HG02943 (cell line): ENCODE data around the gene ANKRD52.

ENCODE experiments used
- ATAC-seq: cut with Tn5 transposase; IDR thresholded peaks from one replicate; pipeline ENCODE4 v1.9.1; 2021; ENCODE audit warnings: mild to moderate bottlenecking, low read depth, moderate library complexity; ENCODE audit not compliant: unreplicated experiment

Gene ANKRD52

DNA sequence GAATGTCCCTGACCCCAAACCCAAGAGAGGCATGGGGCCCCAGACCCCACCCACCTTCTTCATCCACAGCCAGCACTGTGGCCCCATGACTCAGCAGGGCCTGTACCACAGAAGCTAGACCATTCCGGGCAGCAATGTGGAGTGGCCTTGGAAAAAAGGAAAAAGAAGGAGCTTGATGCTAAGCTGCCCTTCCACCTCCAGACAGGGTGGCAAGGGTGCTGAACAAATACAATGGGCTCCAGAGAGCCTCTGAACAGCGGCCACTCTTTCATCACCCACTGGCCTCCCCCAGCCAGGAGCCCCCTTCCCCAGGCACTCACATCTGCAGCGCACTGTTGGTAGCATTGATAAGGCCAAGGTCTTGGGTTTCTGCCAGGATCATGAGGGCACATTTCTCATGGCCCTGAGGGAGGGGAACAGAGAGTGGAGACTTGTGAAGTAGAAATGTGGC, 14.4 kb downstream of the ANKRD52 start:
- no peak for ATAC-seq

DNA sequence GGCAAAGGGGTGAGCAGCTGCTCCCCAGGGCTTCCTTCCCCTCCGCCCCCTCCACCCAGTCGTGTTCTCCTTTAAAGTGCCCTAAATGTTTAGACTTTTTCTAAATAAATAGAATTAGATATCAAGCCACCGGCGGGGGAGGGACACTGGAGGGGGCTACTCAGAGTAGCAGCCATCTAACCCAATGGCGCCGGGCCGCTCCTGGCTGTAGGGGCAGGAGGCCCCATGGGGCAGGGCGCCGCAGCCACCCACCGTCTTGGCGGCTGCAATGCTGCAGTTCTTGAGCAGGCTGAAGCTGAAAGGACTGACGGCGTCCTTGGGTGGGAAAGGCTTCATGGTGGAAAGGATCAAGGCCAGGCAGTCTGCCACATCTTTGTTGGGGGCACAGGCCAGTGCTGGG, 15.2 kb downstream of the ANKRD52 start:
- no peak for ATAC-seq

DNA sequence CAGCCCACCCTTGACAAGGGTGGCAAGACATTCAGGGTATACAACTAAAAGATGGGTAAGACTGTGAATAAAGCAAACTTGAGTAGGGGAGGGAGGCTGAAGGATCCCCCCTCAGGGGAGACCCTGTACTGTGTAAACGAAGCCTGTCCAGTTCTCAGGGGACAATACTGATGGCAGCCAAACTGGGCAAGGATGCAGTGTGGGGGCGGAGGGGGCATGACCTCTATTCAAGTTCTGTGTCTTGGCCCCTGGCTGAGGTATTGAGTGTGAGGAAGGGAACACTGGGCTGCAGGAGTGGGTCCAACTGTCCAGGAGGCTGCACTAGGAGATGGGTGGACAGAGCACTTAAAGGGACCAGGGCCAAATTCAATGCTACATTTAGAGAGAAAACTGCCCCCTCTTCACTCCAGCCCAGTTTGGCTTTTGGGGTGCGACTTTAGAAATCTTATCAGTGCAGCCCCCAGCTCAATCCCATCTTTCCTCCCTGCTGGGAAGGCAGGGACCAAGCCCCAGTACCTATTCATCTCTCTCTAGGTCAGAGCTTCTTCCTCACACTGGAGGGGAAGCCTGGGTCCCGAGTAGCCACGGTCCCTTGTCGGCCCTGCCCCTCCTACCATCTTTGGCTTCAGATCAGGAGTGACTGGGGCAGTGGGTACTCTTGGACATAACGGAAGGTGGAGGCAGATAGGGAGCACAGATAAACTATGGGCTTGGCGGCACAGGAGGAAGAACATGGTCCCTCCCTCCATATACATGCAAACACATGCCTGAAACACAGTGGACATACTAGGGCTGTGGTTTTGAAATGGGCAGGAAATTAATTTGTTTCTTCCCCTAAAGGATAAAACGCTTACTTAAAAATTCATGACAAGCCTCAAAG, 16.5 kb downstream of the ANKRD52 start:
- no peak for ATAC-seq

DNA sequence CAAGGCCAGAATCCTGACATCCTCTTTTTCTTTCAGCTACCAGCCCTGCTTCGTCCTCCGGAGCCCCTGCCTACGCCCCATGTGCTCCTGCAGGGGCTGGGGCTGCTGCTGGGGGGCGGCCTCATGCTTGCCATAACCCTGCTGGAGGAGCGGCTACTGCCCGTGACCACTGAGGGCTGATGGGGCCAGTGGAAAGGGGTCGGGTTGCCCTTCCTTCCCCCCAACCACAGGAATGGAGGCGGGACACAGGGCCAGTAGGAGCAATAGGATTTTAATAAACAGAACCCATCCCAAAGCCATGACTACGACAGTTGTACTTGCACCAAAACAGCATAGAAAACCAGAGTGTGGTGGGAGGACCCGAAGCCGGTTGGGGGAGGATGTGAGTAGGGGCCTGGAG, 20.6 kb downstream of the ANKRD52 start:
- no peak for ATAC-seq

DNA sequence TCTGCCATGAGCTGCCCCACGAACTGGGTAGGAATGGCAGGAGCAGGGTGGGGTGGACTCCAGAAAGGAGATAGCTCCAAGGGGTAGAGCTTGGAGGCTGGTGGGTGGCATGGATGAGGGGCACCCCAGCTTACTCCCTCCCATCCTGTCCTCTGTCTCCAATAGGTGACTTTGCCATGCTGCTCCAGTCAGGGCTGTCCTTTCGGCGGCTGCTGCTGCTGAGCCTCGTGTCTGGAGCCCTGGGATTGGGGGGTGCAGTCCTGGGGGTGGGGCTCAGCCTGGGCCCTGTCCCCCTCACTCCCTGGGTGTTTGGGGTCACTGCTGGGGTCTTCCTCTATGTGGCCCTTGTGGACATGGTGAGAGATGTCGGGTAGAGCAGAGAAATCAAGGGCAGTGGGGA, 21.2 kb downstream of the ANKRD52 start:
- no peak for ATAC-seq

DNA sequence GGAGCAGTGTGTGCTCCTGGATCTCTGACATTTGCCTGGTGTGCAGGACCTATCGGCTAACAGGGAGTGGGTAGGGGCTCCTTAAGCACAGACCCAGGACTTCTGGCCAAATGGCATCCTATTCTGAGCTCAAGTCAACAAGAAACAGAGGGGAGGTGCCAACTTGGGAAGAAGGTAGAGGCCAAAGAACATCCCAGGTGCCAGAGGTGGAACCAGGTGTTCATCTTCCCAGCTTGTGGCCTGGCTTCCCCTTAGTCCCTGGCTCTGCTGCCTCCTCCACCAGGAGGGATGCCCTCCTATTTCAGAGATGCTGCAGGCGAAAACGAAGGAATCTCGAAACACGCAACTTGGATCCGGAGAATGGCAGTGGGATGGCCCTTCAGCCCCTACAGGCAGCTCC, 22.1 kb downstream of the ANKRD52 start:
- no peak for ATAC-seq

DNA sequence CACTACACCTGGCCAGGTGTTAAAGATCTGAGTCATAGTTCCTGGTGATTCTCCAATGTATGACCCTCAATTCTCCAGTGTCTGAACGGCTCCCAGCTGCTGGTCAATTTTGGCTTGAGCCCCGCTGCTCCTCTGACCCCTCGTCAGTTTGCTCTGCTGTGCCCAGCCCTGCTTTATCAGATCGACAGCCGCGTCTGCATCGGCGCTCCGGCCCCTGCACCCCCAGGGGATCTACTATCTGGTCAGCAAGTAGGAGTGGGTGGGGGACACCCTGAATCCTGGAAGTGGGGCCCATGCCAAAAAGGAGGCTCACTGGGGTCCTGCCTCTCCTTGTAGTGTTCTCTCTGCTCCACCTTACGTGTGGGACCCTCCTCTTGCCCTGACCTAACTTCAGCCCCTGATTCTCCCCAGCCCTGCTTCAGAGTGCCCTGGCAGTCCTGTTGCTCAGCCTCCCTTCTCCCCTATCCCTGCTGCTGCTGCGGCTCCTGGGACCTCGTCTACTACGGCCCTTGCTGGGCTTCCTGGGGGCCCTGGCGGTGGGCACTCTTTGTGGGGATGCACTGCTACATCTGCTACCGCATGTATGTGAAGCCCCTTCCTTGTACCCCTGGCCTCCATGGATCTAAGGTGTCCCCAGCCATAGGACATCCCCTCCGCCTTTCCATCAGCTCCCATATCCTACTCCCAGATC, 23.3 kb downstream of the ANKRD52 start:
- ATAC-seq = no peak

DNA sequence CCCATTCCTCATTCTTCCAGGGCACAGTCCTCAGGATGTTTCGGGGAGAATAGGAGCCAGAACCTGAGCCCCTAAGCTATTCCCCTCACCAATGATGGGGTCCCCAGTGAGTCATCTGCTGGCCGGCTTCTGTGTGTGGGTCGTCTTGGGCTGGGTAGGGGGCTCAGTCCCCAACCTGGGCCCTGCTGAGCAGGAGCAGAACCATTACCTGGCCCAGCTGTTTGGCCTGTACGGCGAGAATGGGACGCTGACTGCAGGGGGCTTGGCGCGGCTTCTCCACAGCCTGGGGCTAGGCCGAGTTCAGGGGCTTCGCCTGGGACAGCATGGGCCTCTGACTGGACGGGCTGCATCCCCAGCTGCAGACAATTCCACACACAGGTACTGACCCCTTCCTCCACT, 27.0 kb downstream of the ANKRD52 start:
- no peak for ATAC-seq

DNA sequence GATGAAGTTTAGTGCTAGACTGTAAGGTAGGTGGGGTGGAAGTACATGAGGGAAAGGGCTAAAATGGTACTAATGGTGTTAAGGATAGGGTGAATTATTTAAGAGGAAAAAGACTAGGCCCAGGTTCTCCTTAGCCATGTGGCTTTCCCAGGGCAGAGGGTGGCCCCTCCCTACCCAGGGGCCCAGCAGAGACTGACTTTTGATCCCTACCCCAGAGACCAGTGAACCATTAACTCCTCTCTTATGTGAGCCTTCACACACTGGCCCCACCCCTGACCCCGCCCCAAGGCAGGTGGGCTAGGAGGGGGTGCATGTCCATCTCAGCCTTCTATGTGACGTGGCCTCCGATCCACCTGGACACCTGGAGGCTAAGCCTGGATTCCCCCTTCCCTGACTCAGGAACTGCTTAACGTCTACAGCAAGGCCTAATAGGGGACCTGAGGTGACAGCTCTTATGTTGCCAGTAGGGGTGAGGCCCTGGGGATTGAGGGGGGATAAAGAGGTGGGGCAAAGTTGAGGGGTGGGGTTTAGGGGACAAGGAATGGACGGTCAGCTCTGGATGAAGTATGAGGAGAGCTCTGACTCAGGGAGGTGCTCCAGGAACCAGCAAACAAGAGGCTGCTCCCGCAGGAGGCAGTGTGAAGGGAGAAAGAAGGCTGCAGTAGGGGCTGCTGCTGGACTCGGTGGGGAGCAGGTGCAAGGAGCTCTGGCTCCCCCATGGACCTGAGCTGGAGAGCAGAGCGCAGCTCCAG, 27.6 kb downstream of the ANKRD52 start:
- ATAC-seq = no peak

DNA sequence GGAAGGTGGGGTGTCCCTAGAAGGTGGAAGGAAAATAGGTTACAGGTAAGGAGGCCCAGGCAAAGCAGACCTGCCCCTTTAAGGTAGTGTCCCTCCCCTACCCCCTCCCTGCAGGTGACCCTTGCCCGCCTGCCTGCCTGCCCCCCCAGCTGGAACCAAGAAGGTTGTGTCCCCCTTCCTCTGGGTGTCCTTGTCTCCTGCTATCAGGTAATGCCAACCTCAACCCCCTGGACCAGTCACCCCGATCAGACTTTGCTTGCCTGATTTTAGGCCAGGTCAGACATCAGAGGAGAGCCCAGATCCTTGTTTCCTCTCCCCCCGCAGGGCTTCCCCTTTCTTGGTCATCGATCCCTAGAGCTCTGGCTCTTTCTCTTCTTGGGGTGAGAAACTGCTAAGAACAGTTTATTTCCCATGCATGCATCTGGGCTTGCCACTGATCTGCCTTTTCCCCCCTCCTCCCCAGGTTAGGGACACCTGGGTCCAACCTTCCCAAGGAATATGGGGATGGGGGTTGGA, 28.2 kb downstream of the ANKRD52 start, which contains the start of gene SLC39A5:
Gene SLC39A5 (plus strand): TSS at position 136 of the 516 bp plus-strand sequence. CDS start 1,224 bp downstream, outside the sequence.
- no peak for ATAC-seq

DNA sequence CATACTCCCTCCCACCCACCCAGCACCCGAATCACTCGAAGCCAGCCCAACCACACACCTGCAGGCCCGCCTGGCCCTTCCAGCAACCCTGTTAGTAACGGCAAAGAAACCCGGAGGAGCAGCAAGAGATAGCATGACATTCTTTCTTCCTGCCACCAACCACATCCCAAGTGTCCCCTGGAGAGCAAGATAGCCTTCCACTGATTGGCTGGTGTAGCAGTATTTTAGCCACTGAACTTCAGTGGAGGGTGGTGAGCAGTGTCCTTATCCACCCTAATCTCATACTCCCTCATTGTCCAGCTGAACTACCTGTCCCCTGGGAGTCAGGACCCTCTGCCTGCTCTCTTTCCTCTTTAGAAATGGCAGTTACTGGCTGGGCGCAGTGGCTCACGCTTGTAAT, 29.1 kb downstream of the ANKRD52 start:
- no peak for ATAC-seq

DNA sequence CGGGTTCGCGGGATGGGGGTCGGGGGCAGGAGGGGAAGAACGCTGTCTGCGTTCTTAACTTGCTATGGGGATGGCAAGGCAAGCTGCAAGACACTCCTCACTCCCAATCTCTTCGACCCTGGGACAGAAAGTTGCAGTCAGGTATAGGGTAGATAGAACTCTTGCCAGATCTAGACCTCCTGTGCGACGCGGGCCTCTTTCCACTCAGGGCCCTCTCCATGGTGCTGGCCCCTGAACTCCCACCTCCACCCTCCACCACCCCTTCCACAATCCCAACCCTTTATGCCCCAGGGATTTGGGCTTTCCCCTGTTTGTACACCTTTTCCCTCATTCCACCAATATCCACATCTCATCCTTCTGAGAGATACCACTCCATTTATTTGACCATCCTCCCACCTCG, 33.2 kb downstream of the ANKRD52 start:
- no peak for ATAC-seq

DNA sequence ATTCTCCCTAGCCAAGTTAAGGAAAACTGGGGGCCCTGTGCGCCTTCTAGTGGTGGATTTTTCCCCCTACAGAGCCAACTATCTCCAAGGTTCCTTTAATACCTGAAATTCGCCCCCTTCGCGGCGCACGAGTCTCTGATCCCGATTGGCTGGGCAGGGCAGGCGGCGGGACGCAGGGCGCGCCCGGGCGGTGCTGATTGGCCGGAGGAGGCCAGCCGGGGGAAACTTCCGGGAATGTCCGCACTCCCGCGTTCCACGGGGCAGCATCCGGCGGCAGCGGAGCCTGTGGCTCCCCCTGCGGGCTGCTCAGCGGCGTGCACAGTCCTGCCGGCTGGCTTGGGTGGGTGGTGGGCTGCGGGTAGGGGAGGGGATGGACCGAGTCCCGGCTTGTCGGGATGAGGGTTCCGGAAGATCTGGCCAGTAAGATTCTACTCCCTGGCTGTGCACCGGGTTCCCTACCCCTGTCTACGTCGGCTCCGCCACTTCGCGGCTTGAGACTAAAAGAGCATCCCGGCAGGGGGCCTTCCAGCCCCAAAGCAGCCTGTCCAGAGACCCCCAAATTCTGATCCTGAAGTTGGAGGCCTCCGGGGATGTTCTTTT, 34.0 kb downstream of the ANKRD52 start, which contains the start of gene NABP2:
Gene NABP2 (plus strand): TSS at position 241 of the 600 bp plus-strand sequence. CDS start 515 bp downstream, outside the sequence.
- peak; percentile 67 for ATAC-seq

DNA sequence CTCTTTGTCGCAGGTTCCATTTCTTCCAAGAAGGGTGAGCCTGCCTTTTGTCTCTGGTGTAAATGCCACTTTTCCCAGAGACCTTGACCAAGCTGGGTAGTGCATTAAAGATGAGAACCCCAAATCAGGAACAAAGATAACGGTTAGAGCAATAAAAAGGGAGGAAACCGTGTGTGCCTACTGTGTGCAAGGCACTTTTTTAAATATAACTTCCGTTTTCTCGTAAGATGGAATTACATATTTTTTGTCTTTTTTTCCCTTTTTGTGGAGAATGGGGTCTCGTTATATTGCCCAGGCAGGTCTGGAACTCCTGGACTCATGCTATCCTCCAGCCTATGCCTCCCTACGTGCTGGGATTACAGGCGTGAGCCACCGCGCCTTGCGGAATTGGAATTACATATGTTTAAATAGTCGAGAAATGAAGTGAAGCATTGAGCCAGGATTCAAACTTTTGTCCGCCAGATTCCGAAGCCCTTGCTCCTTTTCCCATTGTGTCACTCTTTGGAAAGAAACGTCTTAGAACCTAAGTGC, 34.5 kb downstream of the ANKRD52 start:
- no peak for ATAC-seq

DNA sequence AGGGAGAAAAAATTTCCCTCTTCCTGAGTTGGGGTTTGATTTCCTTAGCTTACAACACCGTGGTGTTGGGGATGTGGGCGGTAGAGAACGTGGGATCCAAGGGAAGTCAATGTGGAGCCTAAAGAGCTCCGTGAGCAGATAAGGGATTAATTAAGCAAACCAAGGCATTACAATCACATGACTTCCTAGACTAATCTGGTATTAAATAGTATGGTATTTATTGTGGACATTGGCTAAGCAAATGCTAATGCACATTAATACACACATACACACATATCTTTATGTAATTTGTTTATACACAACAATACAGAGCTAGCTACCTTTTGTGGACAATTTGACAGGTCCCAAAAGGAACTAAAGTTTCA, 35.7 kb downstream of the ANKRD52 start:
- no peak for ATAC-seq

DNA sequence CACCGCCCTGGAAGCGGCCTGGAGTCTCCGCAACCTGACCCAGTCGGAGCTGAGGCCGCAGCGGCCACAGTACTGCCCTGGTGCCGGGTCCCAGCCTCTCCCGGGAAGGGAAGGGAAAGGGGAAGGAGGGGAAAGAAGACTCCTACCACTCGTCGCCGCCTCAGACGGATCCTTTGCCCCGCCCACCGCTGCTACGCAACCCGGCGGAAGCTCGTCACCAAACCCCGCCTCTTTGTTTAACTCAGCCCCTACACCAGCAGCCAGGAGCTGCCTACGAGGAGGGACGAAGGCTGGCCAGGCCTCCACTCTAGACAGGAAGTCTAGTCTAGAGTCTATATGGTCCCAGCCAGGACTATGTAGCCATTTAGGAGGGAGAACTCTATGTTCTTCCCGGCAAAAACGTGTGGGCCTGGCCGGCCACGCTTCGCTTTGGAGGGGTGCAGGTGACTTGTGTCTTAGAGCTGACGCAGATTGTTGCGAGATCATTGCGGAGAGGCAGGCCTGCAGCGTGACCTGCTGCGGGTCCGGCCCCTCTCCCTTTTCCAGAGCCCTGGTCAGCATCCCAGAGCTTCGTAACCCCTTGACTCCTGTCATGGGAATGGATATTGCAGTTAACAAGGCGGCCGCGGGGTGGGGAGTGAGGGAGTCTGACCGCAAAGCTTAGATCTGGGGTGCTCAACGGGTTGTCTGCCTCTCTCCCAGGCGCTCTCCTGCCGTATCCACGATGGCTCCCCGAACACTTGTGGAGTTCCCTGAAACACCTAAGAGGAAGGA, 36.2 kb downstream of the ANKRD52 start, which contains the start of gene RNF41:
Gene RNF41 (minus strand): TSS at position 166 of the 774 bp plus-strand sequence. CDS start 7,875 bp downstream, outside the sequence.
- peak; percentile 72 for ATAC-seq

DNA sequence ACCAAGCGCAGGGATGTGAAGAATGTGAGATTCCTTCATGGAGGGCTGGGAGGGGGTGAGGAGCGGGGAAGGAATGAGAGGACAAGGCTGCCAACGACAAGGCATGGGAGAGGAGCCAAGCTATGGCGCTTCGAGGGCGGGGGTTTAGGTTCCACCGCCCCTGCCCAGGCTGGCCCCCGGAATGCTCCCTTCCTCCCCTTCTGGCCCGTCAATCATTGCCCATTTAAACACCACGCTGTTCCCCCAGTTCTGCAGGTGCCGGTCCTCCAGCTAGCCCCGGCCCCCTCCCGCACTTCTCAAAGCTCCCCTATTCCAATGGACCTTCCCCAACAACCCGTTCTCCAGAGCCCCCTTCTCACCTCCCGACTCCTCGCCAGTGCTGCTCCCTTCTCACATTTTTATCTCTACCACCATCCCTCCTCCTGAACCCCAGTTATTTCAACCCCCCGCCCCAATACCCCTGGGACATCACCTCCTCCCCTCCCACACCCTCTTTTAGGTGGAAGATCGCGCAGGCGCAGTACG, 36.9 kb downstream of the ANKRD52 start:
- peak; percentile 40 for ATAC-seq

DNA sequence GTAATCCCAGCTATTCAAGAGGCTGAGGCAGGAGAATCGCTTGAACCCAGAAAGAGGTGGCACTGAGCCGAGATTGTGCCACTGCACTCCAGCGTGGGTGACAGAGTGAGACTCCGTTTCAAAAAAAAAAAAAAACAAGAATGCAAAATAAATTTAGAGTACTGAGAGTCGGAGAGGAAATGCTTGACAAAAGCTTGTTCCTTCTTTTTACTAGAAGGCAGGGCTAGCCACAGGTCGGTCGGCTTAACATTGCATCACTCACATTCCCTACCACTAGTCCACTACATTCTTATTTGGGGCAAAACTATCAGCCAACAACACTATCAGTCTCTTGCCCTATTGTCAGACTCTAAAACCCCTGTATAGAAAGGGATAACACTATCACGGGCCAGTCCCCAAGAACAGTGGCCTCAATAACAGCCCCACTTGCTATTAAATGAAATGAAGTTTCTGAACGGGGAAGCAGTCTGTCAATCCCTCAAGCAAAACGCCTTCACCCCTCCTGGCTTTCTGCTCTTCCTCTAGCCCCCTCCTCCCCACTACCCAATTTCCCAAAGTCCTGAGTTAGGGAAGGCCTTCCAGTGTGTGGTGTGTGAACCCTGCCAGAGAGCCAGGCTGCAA, 37.5 kb downstream of the ANKRD52 start:
- no peak for ATAC-seq
